NCI-H1048 (cell line): Measurements from ENCODE around the gene MIDN.

Source experiments
- DNase-seq: peaks from one replicate; lab custom pipeline; 2025; lab: John Stamatoyannopoulos, UW

Gene MIDN

DNA sequence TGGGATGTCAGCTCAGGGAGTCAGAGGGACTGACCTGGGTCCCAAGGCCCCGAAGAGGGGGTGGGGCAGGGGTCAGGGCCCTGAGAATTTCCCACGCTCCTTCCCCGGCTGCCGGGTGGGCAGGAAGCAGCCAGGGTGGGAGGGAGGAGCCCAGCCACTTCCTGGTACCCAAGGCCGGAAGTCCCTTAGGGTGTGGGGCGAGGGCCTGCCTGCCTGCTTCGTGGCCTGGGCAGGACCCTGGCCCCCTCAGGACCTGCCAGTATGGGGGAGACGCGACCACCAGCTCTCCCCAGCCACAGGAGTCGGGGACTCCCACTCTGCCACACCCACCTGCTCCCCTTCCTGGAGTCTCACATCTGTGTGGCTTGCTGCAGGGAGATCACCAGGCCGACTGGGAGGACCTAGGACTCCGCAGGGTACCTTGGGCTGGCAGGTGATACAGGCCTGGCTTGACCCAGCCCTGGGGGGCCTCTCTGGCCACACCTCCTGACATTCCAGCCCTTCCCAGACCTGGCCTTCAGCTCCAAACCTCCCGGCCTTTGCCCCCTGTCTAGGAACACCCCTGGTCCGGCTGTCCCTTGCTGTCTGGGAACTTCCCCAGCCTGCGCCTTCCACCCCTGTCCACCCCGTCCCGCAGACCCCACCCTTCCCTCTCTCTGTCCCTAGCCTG lies 11.0 kb downstream of the MIDN start:
- DNase-seq, result no peak

DNA sequence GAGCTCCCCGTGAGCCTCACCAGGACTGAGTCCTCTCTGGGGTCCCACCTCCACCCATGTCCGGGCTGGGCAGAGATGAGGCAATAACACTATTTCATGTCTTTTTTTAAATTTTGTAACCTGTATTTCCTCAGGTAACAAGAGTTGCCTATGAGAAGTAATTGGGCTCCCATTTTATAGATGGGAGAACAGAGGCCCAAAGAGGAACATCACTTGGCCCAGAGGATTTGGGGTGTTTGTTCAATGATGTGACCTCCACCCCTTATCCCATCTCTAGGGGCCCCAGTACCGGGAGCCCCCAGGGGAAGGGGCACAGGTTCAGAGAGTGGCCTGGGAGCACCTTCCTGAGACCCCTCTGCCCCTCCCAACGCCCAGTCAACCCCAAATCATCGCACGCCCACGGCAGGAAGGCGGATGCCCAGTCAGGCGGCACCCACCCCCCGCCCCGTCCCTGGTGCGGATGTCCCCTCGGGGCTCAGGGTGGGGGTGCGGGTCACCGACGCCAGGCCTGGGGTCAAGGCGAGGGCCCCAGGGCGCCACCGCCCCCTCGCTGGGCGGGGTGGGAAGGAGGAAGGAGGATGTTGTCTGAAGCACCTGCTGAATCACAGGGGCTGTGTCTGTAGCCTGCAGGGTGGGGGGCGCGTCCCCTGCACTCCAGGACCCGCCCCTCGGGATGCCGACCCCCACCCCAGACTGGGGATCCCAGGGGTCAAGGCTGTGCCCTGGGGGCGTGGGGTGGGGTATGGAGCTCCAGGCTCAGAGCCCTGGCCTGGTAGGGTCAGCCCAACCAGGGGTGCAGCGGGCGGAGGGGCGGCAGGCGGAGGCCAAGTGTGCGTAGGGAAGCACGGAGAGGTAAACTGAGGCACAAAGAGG lies 11.7 kb downstream of the MIDN start:
- DNase-seq, result no peak

DNA sequence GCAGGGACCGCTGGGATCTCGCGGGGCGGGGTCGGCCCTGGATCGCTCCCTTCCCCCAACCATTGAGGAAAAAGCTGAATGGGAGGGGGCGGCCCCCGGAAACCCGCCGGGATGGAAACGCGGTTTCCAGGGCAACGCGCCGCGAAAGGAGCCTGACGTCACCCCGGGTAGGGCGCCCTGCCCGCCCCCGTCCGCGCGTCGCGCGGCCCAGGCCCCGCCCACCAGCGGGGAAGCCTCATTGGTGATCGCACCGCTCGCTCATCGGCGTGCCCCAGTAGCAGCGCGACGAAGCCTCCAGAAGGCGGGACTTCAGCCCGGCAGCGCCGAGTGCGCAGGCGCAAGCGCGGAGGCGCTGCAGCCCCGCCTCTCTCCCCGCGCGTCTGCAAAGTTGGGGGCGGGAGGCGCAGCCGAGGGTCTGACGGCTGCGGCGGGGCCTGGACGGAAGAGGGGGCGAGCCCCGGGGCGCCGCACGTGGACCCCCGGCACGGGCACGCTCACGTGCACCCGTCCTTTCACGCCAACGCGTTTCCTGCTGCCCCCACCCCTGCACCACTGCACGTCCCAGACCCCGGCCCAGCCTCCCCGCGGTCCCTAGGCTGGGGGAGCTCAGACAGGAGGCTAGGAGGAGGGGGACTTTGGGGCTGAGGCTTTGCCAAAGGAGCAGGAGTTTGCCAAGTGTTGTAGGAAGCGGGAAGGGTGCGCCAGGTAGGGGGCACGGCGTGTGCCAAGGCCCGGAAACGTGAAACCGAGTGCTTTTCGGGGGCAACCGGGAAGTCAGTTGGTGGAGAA lies 12.6 kb downstream of the MIDN start:
- peak; percentile 81 for DNase-seq

DNA sequence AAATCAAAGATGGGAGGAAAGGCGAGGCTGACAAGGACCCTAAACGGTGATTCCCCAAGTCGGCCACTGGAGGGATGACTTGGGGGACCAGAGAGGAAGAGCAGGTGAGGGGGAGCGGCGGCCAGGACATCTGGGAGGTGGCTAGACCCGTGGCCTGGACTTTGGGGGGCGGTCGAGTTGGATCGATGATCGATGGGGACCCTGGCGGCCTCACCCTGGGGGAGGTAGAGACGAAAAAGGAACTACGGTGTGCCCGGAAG lies 13.1 kb downstream of the MIDN start:
- no peak for DNase-seq

DNA sequence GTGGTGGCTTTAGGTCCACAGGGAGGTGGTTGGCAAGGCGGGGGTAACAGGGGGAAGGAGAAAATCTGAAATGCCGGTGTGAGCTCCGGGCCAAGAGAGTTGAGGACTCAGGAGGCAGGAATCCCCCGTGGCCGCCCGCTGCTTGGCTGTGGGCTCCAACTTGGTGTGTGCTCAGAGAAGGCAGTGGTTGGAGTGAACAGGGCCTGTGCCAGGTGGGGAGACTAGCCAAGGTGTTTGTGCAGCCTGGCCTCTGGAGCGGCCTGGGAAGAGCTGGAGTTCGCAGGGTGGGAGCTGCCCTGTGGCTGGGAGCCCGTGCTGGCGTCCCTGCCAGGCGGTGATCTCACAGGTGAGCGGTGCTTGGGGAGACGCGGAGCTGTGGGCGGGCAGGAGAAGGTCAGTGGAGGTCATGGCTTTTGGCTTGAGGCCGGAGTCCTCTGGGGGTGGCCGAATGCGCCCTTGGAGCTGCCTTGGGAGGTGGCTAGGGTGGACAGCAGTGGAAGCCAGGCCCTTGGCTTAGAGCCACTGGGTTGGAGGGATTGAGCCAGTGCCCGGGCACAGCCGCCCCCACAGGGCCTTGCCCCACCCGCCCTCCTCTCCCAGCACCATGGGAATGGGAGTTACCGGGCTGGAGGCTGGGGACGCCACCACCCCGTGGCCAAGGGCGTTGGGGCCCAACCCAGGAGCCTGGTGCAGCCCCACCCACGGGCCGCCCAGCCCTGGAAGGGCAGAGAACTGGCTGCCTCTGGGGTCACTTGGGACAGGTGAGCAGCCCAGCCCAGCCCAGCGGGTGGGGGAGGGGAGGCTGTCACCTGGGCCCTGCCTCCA lies 13.6 kb downstream of the MIDN start:
- no peak for DNase-seq

DNA sequence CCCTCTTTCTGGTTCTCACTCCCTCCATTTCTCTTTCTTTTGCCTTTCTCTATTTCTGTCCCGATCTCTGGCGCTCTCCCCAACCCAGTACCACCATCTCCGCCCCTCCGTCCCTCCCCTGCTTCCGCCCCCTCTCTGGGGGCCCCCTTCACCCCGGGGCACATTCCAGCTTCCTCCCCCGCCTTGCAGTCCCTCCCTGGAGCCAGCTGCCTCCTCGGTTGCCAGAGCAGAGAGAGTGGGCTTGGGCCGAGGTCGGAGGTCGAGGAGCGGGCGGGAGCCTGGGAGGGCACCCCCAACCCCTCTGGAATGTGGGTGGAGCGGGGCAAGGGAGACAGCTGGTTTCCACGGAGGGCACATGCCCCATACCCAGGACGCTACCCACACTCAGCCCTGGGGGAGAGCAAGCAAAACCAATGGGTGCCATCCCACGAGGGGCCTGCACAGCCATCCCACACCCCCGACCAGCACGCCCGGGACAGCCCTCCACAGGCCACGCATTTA lies 14.3 kb downstream of the MIDN start:
- DNase-seq, result no peak

DNA sequence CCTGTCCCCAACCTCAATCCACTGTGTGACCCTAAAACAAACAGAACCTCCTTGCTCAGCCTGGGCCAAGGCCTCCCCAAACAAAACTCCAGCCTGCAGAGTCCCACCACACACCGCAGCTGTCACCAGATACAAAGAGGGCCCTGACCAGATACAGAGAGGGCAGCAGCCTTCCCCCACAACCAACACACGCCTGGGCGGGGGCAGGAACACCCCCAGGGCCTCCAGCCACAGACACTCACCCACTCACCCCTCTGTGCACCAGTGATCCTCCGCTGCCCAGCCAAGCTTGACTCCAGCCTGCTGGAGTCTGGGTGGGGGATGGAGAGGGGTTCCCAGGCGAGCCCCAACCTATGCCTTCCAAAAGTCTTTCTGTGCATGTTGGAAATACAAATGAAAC lies 14.8 kb downstream of the MIDN start:
- DNase-seq, result no peak

DNA sequence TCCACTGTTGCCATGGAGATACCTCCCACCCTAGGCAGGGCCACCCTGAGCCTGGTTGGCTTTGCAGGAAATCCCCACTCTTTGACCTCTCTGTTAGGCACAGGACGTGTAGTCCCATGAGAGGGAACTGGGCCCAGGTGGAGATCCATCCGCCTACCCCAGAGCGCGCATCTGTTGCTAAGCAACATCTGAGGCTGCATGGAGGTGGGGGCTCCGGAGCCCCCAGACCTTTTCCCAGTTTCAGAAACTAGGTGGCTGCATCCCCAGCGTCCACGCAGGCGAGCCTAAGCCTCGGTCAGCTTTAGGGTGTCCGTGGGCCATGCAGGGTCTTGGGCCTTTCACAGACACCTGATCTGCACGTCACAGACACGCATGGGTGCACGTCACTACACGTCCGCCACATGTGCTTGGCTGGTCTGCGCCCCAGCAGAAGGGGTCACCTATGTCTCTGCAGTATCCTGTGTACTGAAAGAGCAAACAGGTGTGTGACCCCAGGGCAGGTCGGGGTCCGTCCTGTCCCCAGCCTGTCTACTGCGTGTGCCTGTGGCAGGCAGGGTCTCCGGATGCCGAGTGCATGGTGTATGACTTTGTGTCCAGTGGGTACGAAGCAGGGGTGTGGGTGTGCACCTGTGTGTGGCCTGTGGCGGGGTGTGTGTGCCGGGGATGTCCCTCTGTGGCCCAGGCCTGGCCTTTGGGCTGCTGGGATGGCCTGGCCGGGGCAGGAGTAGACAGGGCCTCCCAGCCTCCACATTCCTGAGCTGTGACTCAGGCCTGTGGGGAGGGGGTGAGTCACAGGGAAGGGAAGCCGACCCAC lies 16.6 kb downstream of the MIDN start:
- DNase-seq, result no peak

DNA sequence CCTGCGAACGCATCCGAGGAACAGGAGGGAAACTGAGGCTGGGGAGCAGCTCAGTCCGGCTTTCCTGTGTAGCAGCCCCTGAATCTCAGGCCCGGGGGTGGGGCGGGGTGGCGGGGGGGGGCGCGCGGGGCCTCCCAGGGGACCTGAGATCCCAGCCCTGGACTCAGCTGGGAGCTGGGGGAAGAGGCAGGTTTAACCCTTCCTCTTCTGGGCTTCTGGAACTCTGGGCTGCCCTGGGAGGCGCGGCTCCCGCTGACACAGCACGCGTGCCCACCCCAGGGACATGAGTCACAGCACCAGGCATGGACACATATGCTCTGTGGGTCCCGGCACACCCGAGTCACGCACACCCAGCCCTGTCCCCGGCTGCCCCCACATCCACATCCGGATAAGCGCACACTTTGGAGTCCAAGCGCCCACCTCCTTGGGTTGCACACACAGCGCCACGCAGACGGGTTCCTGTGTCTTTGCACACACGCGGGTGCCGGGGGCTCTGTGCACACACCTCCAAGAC lies 17.3 kb downstream of the MIDN start:
- DNase-seq, result no peak

DNA sequence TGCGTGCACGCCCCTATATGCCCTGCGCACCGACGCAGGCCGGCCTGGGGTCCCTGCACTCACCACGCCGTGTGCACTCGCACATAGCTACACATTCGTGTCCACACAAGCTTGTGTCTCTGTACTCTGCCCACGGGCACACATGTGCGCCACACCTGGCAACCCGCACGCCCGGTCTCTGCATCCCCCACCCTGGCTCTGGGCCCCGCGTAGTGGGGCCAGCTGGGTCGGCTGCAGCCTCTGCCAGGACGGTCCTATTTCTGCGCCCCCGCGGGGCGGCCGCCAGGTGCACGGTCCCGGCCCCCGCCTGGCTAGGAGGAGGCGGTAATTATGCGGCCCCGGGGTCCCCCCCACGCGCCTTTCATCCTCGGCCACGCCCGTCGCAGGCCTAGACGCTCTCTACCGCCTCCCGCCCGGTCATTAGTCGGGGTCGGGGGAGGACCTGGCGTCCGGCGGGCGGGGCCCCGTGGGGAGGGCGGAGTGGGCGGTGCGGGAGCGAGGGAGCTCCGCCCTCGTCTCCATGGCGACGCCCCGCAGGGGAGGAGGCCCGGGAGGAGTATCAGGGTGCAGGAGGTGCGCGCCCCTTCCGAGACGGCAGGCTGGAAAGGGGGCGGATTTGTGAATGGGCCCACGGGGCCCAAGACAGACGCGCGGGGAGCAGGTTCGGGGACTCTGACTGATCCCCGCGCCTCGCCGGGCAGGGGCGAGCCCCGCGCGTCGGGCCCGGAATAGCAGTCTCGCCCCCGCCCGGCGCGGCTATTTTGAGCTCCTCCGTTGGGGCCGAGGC lies 17.9 kb downstream of the MIDN start:
- DNase-seq, result peak; percentile 43

DNA sequence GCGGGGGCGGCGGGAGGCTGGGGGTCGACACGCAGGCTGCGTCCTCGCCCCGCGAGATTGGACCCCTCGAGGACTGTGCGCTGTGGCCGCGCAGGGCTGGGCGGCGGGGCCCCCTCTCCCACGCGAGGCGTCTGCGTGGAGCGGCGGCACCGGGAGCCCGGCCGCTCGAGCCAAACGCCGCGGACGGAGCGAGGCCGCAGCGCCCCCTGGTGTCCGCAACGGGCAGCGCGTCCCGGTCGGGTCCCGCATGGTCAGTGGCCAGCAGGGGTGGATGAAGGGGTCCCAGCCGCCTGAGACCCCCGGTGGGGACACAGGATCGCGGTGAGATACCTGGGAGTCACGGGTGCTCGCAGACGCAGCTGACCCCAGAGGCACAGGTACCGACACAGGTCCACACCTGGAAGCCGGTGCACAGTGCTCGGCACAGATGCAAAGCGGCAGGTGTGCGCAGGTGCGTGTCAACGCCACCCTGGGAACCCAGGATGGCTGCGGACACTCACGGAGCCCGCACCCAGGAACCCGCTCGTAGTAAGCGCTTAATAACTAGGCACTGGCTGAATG lies 18.6 kb downstream of the MIDN start:
- no peak for DNase-seq

DNA sequence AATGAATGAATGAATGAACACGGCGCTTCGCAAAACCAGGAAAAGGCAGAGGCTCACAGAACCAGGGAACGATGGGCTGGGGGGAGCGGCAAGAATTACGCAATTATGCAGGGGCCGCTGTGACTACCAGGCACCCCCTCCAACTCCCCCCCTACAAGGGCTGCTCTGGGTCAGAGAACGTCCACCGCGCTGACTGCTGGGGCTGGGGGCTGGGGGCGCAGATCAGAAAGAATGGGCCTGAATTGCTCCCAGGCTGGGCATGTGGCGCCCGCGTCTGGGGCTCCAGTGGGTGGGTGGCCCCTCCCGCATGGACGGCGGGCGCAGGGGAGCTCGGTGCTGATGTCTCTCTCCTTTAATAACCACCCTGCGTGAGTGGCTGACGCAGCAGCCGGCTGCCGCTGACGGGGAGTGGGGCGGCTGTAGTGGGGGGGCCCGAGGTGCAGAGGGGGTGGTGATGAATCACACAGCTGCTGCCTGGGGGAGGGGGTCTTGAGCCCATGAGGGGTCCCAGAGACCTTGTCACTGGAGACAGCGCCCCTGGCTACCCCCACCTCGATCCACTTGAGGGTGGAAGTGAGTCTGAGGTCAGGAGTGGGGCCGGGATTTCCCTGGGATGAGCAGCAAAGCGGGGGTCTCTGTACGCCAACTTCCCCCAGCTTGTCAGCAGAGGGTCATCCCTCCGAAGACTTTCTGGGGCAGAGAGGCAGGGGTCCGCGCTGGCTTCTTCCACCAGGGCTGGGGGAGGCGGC lies 19.3 kb downstream of the MIDN start:
- no peak for DNase-seq

DNA sequence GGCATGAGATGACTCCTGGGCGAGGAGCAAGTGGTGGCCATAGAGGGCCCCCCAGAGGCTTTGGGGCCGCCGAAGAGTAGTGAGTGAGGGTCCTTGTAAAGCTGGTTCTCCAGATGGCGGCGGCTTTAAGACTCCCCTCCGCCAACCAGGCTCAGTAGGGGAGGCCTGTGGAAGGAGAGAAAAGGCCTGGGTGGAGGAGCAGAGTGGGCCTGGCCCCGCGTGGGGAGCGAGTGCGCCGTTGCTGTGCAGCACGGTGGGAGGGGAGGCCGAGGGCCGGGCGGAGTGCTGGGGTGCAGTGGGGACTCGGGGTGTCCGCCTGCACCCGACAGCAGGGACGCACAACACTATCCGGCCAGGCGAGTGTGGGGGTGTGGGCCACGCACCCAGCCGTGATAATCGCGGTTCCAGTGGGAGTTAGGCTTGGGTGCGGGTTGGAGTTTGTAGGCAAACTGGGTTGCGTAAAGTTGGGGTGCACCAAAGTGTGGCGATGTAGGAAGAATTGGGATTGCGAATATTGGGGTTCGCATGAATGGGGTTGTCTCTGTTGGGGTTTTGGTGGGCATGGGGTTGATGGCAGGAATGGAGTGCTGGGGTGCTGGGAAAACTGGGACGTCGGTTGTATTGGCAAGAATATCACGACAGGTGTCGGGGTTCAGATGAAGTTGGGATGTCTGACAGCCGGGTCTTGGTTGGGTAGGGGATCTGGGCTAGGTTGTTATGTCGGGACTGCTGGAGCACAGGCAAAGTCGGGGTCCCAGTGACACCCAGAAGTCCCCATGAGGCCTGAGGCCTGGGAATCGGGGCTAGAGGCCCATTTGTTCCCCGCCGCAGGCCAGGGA lies 20.1 kb downstream of the MIDN start:
- no peak for DNase-seq

DNA sequence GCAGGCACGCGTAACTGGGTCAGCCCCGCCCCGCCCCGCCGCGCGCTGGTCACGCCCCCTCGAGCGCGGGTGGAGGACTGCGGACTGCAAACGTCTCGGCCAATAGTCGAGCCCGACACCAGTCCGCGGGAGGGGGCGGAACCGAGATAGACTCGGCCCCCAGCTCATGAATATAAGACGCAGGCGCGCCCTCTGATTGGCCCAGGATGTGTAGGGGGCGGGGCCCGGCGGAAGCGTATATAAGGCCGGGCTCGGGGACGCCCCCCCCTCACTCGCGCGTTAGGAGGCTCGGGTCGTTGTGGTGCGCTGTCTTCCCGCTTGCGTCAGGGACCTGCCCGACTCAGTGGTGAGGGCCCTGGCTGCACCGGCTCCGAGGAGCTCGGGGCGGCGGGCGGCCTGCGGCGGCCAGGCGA lies 20.7 kb downstream of the MIDN start, which contains the start of gene CIRBP:
CIRBP (plus strand) TSS at position 268 of the 413 bp plus-strand sequence. CDS start 1,602 bp downstream, outside the sequence.
- peak; percentile 91 for DNase-seq

DNA sequence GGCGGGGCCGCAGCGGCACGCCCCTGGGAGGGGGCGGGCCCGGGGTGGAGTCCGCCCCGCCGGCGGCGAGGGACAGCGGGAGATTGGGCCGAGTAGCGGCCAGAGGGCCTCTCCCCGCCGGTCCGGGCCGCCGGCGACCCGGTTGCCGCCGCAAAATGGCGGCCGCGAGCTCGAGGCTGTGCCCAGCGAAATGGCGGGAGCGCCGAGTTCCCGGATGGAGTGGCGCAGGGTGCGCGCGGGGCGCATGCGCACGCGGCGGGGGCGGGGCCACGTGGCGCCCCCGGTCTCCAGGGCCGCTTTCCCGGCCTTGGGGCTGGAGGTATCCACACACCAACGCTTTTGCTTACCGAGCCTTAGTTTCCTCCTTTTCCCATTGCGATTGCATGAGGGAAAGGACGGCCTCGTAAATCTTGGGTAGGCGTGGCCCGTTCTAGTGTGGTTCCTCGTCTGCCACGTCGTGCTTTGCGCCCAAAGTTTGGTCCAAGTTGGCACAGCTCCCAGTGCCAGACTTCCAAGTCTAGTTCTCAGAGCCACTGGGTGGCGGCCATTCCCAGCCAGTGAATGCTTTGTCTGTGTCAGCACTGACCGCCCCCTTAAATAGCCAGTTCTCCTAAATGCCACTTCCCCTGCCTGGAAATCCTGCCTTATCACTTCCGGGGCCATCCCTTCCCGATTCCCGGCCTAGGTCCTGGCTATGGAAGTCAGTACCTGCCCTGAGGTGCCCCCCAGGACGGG lies 21.3 kb downstream of the MIDN start:
- DNase-seq, result peak; percentile 65

DNA sequence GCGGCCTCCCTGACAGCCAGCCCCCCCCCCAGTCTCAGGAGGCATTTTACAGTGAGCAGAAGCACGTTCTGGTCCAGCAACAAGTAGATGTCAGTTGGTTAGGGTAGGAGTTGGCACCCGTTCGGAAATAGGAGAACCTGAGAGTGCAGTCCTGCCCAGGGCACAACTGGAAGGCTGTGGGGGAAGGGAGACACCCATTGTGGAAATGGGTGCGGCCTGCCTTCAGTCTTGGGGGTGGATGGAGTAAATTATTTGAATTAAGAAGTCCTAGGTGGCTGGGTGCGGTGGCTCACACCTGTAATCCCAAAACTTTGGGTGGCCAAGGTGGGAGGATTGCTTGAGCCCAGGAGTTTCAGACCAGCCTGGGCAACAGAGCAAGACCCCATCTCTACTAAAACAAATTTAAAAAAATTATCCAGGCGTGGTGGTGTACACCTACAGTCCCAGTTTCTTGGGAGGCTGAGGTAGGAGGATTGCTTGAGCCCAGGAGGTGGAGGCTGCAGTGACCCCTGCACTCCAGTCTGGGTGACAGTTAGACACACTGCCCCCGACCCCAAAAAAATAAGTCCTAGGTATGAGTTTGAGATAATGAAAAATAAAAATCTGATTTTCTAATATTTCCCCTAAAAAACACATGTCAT lies 21.9 kb downstream of the MIDN start:
- DNase-seq, result no peak
